AG10803 (cell line): ENCODE results near the gene EEF2KMT.

Experiments used
- DNase-seq: peaks from one replicate; pipeline ENCODE4 v3.0.0; 2010; ENCODE audit warnings: low read depth
- H3K4me3 ChIP-seq: 2 replicates; pipeline ENCODE4 v1.5.1; 2011; ENCODE audit warnings: mild to moderate bottlenecking, low read length, control low read depth
- CTCF ChIP-seq: conservative IDR thresholded peaks from 2 replicates; pipeline ENCODE4 v1.5.1; 2011; ENCODE audit warnings: mild to moderate bottlenecking, low read length, control low read depth, inconsistent platforms

Gene EEF2KMT

DNA sequence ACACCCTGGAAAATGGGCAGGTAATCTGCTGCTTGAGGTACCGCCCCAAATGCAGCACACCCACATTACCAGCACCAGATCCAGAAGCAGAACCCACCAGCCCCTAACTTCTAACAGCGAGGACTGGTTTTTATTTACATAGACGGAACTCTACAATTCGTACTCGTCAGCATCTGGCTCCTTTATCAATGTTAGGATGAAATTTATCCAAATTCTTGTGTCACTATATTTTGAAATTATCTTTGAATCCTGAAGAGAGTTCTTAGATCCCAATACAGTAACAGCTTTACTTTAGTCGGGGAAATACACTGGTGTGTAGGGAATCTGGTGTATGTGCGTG lies 26.3 kb downstream of the EEF2KMT start:
- DNase-seq: no peak
- TF ChIP-seq CTCF: no peak

DNA sequence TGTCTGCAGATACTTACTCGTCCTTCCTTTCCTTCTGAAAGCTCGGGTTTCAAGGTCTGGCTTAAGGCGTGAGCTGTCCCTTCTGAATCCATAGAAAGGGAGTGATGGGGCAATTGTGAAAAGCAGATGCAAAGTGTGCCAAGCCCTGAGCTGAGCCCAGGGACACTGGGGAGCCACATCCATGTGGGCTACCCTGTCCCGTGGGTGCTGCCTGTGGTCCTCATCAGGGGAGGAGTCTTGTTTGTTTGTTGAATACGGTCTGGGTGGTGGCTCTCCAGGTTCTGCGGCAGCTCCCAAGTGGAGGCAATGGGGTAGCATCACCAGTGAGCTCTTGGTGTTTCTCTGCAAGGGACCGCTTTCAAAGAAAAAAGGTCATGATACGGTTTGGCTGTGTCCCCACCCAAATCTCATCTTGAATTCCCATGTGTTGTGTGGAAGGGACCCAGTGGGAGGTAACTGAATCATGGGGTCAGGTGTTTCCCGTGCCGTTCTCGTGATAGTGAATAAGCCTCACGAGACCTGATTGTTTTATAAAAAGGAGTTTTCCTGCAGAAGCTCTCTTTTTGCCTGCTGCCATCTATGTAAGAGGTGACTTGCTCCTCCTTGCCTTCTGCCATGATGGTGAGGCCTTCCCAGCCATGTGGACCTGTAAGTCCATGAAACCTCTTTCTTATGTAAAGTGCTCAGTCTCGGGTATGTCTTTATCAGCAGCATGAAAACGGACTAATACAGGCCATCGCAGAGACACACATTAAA lies 27.0 kb downstream of the EEF2KMT start:
- H3K4me3 ChIP-seq: no peak overlapping the region
- no peak for DNase-seq
- TF ChIP-seq CTCF: no peak

More for the DNA sequence above, 26.3 kb downstream of the EEF2KMT start:
- peak overlapping the region; percentile 85 for H3K4me3 ChIP-seq

DNA sequence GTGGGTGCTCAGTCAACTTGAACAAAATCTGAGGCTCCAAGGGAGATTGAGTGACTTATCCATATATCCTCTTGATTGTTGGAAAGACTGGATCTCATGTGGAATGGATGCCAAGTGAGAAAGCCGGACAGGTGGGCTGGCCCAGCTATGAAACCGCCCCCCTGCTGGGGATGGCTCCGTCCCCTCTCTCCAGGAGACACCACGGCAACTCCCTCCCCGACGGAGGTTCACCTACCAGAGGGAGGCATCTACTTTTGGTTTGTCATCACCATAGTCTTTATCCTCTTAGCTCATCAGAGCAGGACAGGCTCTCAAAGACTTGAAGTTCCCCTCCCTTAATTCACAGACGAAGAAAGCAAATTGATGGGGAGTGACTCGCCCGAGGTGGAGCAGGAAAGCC lies 27.7 kb downstream of the EEF2KMT start:
- no peak for TF ChIP-seq CTCF
- no peak for DNase-seq
- H3K4me3 ChIP-seq: no peak overlapping the region

DNA sequence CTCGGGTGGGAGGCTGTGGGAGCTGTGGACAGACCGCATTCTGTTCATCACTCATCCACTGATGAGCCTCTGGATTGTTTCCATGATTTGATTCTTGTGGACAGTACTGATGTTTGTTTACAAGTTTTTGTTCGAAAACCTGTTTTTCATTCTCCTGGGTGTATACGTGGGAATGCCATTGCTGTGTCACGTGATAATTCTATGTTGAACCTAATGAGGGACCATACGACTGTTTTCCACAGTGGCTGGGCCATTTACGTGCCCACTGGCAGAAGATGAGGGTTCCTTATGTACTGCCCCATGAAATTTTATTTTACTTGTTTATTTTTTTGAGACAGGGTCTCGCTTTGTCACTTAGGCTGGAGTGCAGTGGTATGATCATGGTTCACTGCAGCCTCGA lies 28.5 kb downstream of the EEF2KMT start:
- DNase-seq: no peak
- no peak for TF ChIP-seq CTCF
- no peak overlapping the region for H3K4me3 ChIP-seq

- no peak for TF ChIP-seq CTCF
- no peak overlapping the region for H3K4me3 ChIP-seq
- no peak for DNase-seq
These were observed 31.1 kb downstream of the EEF2KMT start for GRCh38 chr16:5066511-5066910.

GRCh38 chr16:5065813-5066212 lies 31.8 kb downstream of the EEF2KMT start, which contains the start of gene C16orf89:
TSS of gene C16orf89 (minus strand) at chr16:5065956. CDS start at chr16:5065908, 48 bp downstream.
- TF ChIP-seq CTCF: no peak
- DNase-seq: no peak
- no peak within 1 kb of the TSS for H3K4me3 ChIP-seq

GRCh38 chr16:5065326-5065725 lies 32.3 kb downstream of the EEF2KMT start:
- H3K4me3 ChIP-seq: no peak overlapping the region
- TF ChIP-seq CTCF: no peak
- DNase-seq: no peak
